Osteoblast (primary cell): ENCODE data around the gene CSNK2A3. TPM values are rescaled to one million over a fixed set of nuclear protein-coding genes. Genes with fewer than 3 reads are reported as not detected.
"Not testable (repeated sequence)": the region's sequence is repeated elsewhere in the genome, so short reads cannot be mapped to it uniquely, and the experiment has no call there.

Experiments
- DNase-seq: peaks from one replicate; pipeline ENCODE4 v3.0.0; 2011; ENCODE audit warnings: low spot score, mixed read lengths; ENCODE audit not compliant: insufficient read length; ENCODE audit errors: missing footprints
- H2AFZ ChIP-seq: 2 replicates; pipeline ENCODE4 v1.6.0; 2011; ENCODE audit warnings: mild to moderate bottlenecking, low read length
- H3K27ac ChIP-seq: 2 replicates; pipeline ENCODE4 v1.5.1; 2011; ENCODE audit warnings: mild to moderate bottlenecking, low read depth, low read length, moderate library complexity
- H3K27me3 ChIP-seq: 2 replicates; pipeline ENCODE4 v1.6.0; 2012; ENCODE audit warnings: mild to moderate bottlenecking, control low read depth, inconsistent platforms, low read length, moderate library complexity; ENCODE audit not compliant: insufficient read depth
- H3K36me3 ChIP-seq: 2 replicates; pipeline ENCODE4 v1.5.1; 2011; ENCODE audit warnings: mild to moderate bottlenecking, low read length, control low read depth, moderate library complexity; ENCODE audit not compliant: insufficient read depth
- H3K4me1 ChIP-seq: 2 replicates; pipeline ENCODE4 v1.5.1; 2011; ENCODE audit warnings: mild to moderate bottlenecking, low read length, control low read depth, moderate library complexity; ENCODE audit not compliant: insufficient read depth
- H3K4me2 ChIP-seq: 2 replicates; pipeline ENCODE4 v1.6.0; 2011; ENCODE audit warnings: mild to moderate bottlenecking, low read length; ENCODE audit not compliant: insufficient read depth
- H3K4me3 ChIP-seq: fragments of 200-600 bp; sonication (generic); 3 replicates; pipeline ENCODE4 v1.5.1; 2012; ENCODE audit warnings: mild to moderate bottlenecking, low read length, inconsistent platforms; ENCODE audit not compliant: insufficient read depth
- H3K79me2 ChIP-seq: 2 replicates; pipeline ENCODE4 v1.6.0; 2012; ENCODE audit warnings: mild to moderate bottlenecking, low read length, control low read depth, inconsistent platforms; ENCODE audit not compliant: insufficient read depth
- H3K9me3 ChIP-seq: 2 replicates; pipeline ENCODE4 v1.5.1; 2011; ENCODE audit warnings: low read depth, low read length, control low read depth
- H4K20me1 ChIP-seq: 2 replicates; pipeline ENCODE4 v1.6.0; 2012; ENCODE audit warnings: mild to moderate bottlenecking, low read length, control low read depth; ENCODE audit not compliant: insufficient read depth
- total RNA-seq: library from RNA; depleted of rRNA; stranded (reverse); fragments of >200 nt; gene quantifications from 2 replicates; pipeline ENCODE4 v1.2.3, GENCODE V29; 2012
- TF ChIP-seq, protein P1 (sequence below): IDR thresholded peaks from 2 replicates; pipeline ENCODE4 v1.5.1; 2011; ENCODE audit warnings: mild to moderate bottlenecking, low read depth, low read length, moderate library complexity; ENCODE audit errors: extremely low read depth

The CSNK2A3 gene
- 2.1 and 2.2 TPM in 2 replicates for total RNA-seq

GRCh38 chr11:11352878-11353277, at the start of gene CSNK2A3:
Gene CSNK2A3 (minus strand): TSS chr11:11353250. CDS start chr11:11353119, 131 bp downstream.
- not testable (repeated sequence) for H3K4me3 ChIP-seq, H3K36me3 ChIP-seq, H4K20me1 ChIP-seq, DNase-seq, H3K9me3 ChIP-seq, H2AFZ ChIP-seq, H3K79me2 ChIP-seq, H3K27ac ChIP-seq, H3K4me2 ChIP-seq
- Histone ChIP-seq H3K27me3 (peaks cover 27% of the 10 kb centered on the region), H3K4me1 (peaks cover 17% of the 10 kb centered on the region)

DNA sequence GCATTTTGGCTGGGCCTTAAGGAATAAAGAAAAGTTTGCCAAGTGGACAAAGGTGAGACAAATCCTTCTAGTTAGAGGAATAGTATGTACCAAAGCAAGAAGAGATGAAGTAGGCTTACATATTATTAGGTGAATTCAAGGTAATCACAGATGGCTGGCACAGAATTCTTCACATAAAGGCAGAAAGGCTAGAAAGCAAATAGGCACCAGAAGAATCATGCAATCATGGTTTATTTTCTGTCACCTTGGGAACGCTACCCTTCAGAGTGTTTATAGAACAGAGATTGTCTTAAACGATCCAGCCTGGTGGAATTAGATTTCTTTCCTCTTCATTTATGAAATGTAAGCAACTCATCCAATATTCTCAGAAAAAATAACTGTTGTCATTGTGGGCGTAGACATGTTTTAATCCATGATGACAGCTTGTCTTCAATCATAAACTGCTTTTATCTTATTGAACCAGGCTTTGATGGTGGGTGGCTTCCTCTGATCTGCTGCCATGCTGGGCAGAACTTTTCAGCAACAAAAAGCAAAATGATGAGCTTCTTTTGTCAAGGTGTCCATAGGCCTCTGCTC, 49.0 kb upstream of the CSNK2A3 start:
- no peaks in the 10 kb centered on the region for H3K9me3 ChIP-seq
- no peak overlapping the region for H3K4me3 ChIP-seq
- no peak overlapping the region for H3K4me2 ChIP-seq
- H3K27me3 ChIP-seq: peaks cover 39% of the 10 kb centered on the region
- TF ChIP-seq, protein P1, sequence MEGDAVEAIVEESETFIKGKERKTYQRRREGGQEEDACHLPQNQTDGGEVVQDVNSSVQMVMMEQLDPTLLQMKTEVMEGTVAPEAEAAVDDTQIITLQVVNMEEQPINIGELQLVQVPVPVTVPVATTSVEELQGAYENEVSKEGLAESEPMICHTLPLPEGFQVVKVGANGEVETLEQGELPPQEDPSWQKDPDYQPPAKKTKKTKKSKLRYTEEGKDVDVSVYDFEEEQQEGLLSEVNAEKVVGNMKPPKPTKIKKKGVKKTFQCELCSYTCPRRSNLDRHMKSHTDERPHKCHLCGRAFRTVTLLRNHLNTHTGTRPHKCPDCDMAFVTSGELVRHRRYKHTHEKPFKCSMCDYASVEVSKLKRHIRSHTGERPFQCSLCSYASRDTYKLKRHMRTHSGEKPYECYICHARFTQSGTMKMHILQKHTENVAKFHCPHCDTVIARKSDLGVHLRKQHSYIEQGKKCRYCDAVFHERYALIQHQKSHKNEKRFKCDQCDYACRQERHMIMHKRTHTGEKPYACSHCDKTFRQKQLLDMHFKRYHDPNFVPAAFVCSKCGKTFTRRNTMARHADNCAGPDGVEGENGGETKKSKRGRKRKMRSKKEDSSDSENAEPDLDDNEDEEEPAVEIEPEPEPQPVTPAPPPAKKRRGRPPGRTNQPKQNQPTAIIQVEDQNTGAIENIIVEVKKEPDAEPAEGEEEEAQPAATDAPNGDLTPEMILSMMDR: no peak
- no peaks in the 10 kb centered on the region for H4K20me1 ChIP-seq
- H3K79me2 ChIP-seq: no peaks in the 10 kb centered on the region
- H3K4me1 ChIP-seq: peaks cover under 1% of the 10 kb centered on the region
- no peak overlapping the region for H2AFZ ChIP-seq
- no peak overlapping the region for H3K27ac ChIP-seq
- H3K36me3 ChIP-seq: no peaks in the 10 kb centered on the region
- no peak for DNase-seq

GRCh38 chr11:11400635-11401232, 47.7 kb upstream of the CSNK2A3 start:
- Histone ChIP-seq H3K4me3 (no peak overlapping the region), H3K27me3 (peaks cover 33% of the 10 kb centered on the region), H3K36me3 (no peaks in the 10 kb centered on the region), H4K20me1 (no peaks in the 10 kb centered on the region), H3K9me3 (no peaks in the 10 kb centered on the region), H3K27ac (no peak overlapping the region), H3K4me2 (no peak overlapping the region), H2AFZ (no peak overlapping the region), H3K79me2 (no peaks in the 10 kb centered on the region), H3K4me1 (peaks cover 13% of the 10 kb centered on the region)
- TF ChIP-seq, protein P1: peak; percentile 45
- DNase-seq: no peak

GRCh38 chr11:11400121-11400520, 47.1 kb upstream of the CSNK2A3 start:
- H4K20me1 ChIP-seq: no peaks in the 10 kb centered on the region
- TF ChIP-seq, protein P1: no peak
- no peak overlapping the region for H2AFZ ChIP-seq
- H3K4me2 ChIP-seq: no peak overlapping the region
- no peaks in the 10 kb centered on the region for H3K36me3 ChIP-seq
- no peaks in the 10 kb centered on the region for H3K9me3 ChIP-seq
- no peak overlapping the region for H3K27ac ChIP-seq
- H3K4me3 ChIP-seq: no peak overlapping the region
- DNase-seq: no peak
- H3K4me1 ChIP-seq: peaks cover 15% of the 10 kb centered on the region
- H3K27me3 ChIP-seq: peaks cover 27% of the 10 kb centered on the region
- no peaks in the 10 kb centered on the region for H3K79me2 ChIP-seq
